ENCODE data around the gene ZNF750. TPM values are rescaled to one million over a fixed set of nuclear protein-coding genes. Genes with fewer than 3 reads are reported as not detected.

Gene ZNF750
- total and polyA plus RNA-seq, 4 donors: 0.02 to 0.08 TPM; not detected in 2

DNA sequence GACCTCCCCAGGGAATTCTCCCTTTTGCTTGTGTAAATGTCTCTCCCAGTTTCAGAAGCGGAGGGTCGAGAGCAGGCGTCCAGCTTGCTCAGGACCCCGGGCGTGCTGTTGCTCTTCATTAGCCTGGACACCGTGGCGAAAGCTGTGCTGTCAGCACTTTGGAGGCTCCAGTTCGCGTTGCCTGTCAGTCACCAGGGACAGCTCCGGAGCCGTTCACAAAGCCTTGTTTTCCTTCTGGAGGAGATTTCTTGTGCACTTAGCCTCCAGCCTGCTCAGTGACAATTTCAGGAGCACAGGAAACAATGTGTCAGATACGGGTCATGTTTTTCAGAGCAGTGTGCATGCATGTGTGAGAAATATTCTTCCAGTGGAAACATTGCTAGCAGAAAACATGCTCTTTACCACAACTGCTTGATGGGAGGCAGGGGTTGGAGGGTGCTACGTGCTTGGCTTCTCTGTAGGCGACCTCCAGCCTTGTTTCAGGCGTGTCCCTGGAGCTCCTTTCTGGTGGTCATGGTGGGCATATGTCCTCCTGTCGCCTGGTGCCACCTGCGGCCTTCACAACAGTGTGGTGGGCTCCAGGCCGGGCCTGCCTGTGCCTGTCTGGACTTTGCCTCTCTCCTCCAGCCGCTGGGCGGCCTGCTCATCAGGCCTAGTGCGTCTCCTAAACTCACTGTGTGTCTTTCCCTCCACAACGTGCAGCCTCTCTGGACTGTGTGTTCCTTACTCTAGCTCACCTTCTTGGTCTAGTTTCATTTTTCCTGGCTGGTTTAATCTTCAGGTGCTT, 29.0 kb downstream of the ZNF750 start:
- Histone ChIP-seq H3K4me3 (ENCODE audit: low read depth in 1 of 3, low read length in 3 of 3) (no peak overlapping the region), H3K9ac (ENCODE audit: low read depth in 1 of 2, low read length in 2 of 2) (no peak overlapping the region), H3K27me3 (ENCODE audit: control insufficient read depth in 4 of 4, insufficient read depth in 4 of 4, low read length in 3 of 4) (no peaks in the 10 kb centered on the region), H3K36me3 (ENCODE audit: control insufficient read depth in 4 of 4, insufficient read depth in 3 of 4, low read depth in 1 of 4, low read length in 3 of 4) (peaks cover 5 to 42% (median 5%) of the 10 kb centered on the region in 4 donors), H3K4me1 (ENCODE audit: control insufficient read depth in 4 of 4, insufficient read depth in 4 of 4, low read length in 3 of 4) (no peaks in the 10 kb centered on the region), H3K27ac (ENCODE audit: low read depth in 1 of 2, low read length in 2 of 2) (no peak overlapping the region), H3K9me3 (ENCODE audit: control insufficient read depth in 4 of 4, low read length in 3 of 4) (no peaks in the 10 kb centered on the region)
- 91% methylated on average over 22 of the region's 22 CpGs for WGBS
- TF ChIP-seq FOXA2 (IDR thresholded peaks at IDR 0.05): no peak
- TF ChIP-seq, protein P1, sequence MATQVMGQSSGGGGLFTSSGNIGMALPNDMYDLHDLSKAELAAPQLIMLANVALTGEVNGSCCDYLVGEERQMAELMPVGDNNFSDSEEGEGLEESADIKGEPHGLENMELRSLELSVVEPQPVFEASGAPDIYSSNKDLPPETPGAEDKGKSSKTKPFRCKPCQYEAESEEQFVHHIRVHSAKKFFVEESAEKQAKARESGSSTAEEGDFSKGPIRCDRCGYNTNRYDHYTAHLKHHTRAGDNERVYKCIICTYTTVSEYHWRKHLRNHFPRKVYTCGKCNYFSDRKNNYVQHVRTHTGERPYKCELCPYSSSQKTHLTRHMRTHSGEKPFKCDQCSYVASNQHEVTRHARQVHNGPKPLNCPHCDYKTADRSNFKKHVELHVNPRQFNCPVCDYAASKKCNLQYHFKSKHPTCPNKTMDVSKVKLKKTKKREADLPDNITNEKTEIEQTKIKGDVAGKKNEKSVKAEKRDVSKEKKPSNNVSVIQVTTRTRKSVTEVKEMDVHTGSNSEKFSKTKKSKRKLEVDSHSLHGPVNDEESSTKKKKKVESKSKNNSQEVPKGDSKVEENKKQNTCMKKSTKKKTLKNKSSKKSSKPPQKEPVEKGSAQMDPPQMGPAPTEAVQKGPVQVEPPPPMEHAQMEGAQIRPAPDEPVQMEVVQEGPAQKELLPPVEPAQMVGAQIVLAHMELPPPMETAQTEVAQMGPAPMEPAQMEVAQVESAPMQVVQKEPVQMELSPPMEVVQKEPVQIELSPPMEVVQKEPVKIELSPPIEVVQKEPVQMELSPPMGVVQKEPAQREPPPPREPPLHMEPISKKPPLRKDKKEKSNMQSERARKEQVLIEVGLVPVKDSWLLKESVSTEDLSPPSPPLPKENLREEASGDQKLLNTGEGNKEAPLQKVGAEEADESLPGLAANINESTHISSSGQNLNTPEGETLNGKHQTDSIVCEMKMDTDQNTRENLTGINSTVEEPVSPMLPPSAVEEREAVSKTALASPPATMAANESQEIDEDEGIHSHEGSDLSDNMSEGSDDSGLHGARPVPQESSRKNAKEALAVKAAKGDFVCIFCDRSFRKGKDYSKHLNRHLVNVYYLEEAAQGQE (IDR thresholded peaks at IDR 0.05): no peak
- TF ChIP-seq GABPA (IDR thresholded peaks at IDR 0.05 in 1 of 2, conservative IDR thresholded peaks at IDR 0.05 in 1 of 2): no peak
- no peak for TF ChIP-seq EGR1 (IDR thresholded peaks at IDR 0.05; ENCODE audit: low read depth in 2 of 2)
- TF ChIP-seq, protein P2, sequence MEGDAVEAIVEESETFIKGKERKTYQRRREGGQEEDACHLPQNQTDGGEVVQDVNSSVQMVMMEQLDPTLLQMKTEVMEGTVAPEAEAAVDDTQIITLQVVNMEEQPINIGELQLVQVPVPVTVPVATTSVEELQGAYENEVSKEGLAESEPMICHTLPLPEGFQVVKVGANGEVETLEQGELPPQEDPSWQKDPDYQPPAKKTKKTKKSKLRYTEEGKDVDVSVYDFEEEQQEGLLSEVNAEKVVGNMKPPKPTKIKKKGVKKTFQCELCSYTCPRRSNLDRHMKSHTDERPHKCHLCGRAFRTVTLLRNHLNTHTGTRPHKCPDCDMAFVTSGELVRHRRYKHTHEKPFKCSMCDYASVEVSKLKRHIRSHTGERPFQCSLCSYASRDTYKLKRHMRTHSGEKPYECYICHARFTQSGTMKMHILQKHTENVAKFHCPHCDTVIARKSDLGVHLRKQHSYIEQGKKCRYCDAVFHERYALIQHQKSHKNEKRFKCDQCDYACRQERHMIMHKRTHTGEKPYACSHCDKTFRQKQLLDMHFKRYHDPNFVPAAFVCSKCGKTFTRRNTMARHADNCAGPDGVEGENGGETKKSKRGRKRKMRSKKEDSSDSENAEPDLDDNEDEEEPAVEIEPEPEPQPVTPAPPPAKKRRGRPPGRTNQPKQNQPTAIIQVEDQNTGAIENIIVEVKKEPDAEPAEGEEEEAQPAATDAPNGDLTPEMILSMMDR (IDR thresholded peaks at IDR 0.05; ENCODE audit: low read depth, low read length, missing input control): no peak
- no peak for TF ChIP-seq JUND (IDR thresholded peaks at IDR 0.05)
- no peak for TF ChIP-seq NR2F2 (IDR thresholded peaks at IDR 0.05)
- TF ChIP-seq, protein P3, sequence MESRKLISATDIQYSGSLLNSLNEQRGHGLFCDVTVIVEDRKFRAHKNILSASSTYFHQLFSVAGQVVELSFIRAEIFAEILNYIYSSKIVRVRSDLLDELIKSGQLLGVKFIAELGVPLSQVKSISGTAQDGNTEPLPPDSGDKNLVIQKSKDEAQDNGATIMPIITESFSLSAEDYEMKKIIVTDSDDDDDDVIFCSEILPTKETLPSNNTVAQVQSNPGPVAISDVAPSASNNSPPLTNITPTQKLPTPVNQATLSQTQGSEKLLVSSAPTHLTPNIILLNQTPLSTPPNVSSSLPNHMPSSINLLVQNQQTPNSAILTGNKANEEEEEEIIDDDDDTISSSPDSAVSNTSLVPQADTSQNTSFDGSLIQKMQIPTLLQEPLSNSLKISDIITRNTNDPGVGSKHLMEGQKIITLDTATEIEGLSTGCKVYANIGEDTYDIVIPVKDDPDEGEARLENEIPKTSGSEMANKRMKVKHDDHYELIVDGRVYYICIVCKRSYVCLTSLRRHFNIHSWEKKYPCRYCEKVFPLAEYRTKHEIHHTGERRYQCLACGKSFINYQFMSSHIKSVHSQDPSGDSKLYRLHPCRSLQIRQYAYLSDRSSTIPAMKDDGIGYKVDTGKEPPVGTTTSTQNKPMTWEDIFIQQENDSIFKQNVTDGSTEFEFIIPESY (IDR thresholded peaks at IDR 0.05): no peak
- TF ChIP-seq FOXA1 (IDR thresholded peaks at IDR 0.05): no peak
- TF ChIP-seq TAF1 (conservative IDR thresholded peaks at IDR 0.05): no peak
- TF ChIP-seq RAD21 (IDR thresholded peaks at IDR 0.05): no peak
- TF ChIP-seq, protein P4, sequence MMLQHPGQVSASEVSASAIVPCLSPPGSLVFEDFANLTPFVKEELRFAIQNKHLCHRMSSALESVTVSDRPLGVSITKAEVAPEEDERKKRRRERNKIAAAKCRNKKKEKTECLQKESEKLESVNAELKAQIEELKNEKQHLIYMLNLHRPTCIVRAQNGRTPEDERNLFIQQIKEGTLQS (IDR thresholded peaks at IDR 0.05): no peak
- TF ChIP-seq YY1 (IDR thresholded peaks at IDR 0.05): no peak
- no peak for TF ChIP-seq HNF4G (IDR thresholded peaks at IDR 0.05)
- no peak for TF ChIP-seq RXRA (IDR thresholded peaks at IDR 0.05)
- no peak for TF ChIP-seq SP1 (IDR thresholded peaks at IDR 0.05)
- DNase-seq (ENCODE audit: low spot score): no peak
